ENCODE measurements around the gene SYNM. TPM values are rescaled to one million over a fixed set of nuclear protein-coding genes. Genes with fewer than 3 reads are reported as not detected.

The SYNM gene
- total RNA-seq, 2 donors from 2014 or later: 2.3 to 12.5 TPM

DNA sequence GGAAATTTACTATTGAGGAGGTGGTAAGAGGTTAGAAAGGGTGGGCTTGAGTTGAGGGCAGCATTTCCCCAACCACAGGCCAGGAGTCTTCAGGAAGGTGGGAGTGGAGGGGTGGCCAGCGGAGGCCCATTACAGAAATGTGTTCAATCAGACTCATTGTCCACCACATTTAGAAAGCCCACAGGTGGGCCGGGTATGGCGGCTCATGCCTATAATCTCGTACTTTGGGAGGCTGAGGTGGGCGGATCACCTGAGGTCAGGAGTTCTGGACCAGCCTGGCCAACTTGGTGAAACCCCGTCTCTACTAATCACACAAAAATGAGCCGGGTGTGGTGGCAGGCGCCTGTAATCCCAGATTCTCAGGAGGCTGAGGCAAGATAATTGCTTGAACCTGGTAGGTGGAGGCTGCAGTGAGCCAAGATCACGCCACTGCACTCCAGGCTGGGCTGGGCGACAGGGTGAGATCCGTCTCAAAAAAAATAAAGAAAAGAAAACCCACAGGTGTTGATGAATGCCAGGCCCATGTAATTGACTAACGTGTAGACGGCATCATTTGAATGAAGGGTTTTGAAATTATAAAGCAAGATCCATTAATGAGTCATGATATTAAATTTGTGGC is 12.2 kb upstream of the SYNM start:
- no peak overlapping the region for H3K9ac ChIP-seq (ENCODE audit: extremely low read depth, low read length, poor library complexity, severe bottlenecking)
- Mint-ChIP-seq H3K4me3 (no peak overlapping the region), H3K27me3 (ENCODE audit: insufficient read depth) (peaks cover 10% of the 10 kb centered on the region), H3K27ac (no peak overlapping the region), H3K9me3 (no peaks in the 10 kb centered on the region), H3K4me1 (peaks cover 10% of the 10 kb centered on the region), H3K36me3 (ENCODE audit: low read depth) (no peaks in the 10 kb centered on the region)
- no peaks in the 10 kb centered on the region for H3K36me3 ChIP-seq (ENCODE audit: control insufficient read depth, insufficient read depth, low read length)
- no peak overlapping the region for H3K4me3 ChIP-seq (ENCODE audit: low read length)
- no peak for DNase-seq
- no peaks in the 10 kb centered on the region for H3K9me3 ChIP-seq (ENCODE audit: control insufficient read depth, low read length)
- 92 to 95% methylated on average over 9 to 13 of the region's 13 CpGs for WGBS, 2 experiments (ENCODE audit: insufficient coverage in 1 of 2, insufficient read length in 1 of 2)
- no peak overlapping the region for H3K27ac ChIP-seq (ENCODE audit: low read depth, low read length)
- H3K27me3 ChIP-seq (ENCODE audit: control insufficient read depth, insufficient read depth, low read length, poor library complexity, severe bottlenecking): no peaks in the 10 kb centered on the region
- TF ChIP-seq, protein P1, sequence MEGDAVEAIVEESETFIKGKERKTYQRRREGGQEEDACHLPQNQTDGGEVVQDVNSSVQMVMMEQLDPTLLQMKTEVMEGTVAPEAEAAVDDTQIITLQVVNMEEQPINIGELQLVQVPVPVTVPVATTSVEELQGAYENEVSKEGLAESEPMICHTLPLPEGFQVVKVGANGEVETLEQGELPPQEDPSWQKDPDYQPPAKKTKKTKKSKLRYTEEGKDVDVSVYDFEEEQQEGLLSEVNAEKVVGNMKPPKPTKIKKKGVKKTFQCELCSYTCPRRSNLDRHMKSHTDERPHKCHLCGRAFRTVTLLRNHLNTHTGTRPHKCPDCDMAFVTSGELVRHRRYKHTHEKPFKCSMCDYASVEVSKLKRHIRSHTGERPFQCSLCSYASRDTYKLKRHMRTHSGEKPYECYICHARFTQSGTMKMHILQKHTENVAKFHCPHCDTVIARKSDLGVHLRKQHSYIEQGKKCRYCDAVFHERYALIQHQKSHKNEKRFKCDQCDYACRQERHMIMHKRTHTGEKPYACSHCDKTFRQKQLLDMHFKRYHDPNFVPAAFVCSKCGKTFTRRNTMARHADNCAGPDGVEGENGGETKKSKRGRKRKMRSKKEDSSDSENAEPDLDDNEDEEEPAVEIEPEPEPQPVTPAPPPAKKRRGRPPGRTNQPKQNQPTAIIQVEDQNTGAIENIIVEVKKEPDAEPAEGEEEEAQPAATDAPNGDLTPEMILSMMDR (conservative IDR thresholded peaks at IDR 0.05): no peak
- peaks cover 3% of the 10 kb centered on the region for H3K4me1 ChIP-seq (ENCODE audit: control insufficient read depth, insufficient read depth, low read length)

DNA sequence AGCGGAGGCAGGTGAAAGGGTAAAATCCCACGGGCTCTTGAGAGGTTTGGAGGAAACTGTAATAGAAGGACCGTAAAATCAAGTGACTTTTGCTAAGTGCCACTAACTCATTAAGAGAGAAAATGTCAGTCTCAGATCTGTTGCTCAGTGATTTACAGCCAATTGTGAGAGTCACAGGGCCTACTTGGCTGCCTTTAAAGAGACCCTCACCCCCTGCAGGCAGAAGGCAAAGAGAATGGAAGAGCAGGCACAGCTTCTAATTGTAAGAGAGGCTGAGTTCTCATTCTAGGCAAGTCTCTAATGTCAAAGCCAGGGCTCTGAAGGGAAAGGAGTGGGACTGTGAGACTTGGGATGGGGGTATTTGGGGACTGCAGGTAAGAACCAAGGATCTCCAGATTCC is 9.3 kb upstream of the SYNM start:
- no peaks in the 10 kb centered on the region for H3K36me3 Mint-ChIP-seq (ENCODE audit: low read depth)
- TF ChIP-seq, protein P1 (conservative IDR thresholded peaks at IDR 0.05): peak; percentile 36
- H3K27me3 ChIP-seq (ENCODE audit: control insufficient read depth, insufficient read depth, low read length, poor library complexity, severe bottlenecking): peaks cover 25% of the 10 kb centered on the region
- H3K27ac Mint-ChIP-seq: no peak overlapping the region
- no peak overlapping the region for H3K9ac ChIP-seq (ENCODE audit: extremely low read depth, low read length, poor library complexity, severe bottlenecking)
- DNase-seq: peak; percentile 75
- H3K9me3 ChIP-seq (ENCODE audit: control insufficient read depth, low read length): no peaks in the 10 kb centered on the region
- no peak overlapping the region for H3K4me3 Mint-ChIP-seq
- peaks cover 3% of the 10 kb centered on the region for H3K4me1 ChIP-seq (ENCODE audit: control insufficient read depth, insufficient read depth, low read length)
- no peak overlapping the region for H3K4me3 ChIP-seq (ENCODE audit: low read length)
- H3K27ac ChIP-seq (ENCODE audit: low read depth, low read length): no peak overlapping the region
- peaks cover 37% of the 10 kb centered on the region for H3K27me3 Mint-ChIP-seq (ENCODE audit: insufficient read depth)
- peaks cover 10% of the 10 kb centered on the region for H3K4me1 Mint-ChIP-seq
- H3K9me3 Mint-ChIP-seq: no peaks in the 10 kb centered on the region
- H3K36me3 ChIP-seq (ENCODE audit: control insufficient read depth, insufficient read depth, low read length): no peaks in the 10 kb centered on the region
- 69 to 81% methylated on average over 3 of the region's 3 CpGs for WGBS, 2 experiments (ENCODE audit: insufficient coverage in 1 of 2, insufficient read length in 1 of 2)

DNA sequence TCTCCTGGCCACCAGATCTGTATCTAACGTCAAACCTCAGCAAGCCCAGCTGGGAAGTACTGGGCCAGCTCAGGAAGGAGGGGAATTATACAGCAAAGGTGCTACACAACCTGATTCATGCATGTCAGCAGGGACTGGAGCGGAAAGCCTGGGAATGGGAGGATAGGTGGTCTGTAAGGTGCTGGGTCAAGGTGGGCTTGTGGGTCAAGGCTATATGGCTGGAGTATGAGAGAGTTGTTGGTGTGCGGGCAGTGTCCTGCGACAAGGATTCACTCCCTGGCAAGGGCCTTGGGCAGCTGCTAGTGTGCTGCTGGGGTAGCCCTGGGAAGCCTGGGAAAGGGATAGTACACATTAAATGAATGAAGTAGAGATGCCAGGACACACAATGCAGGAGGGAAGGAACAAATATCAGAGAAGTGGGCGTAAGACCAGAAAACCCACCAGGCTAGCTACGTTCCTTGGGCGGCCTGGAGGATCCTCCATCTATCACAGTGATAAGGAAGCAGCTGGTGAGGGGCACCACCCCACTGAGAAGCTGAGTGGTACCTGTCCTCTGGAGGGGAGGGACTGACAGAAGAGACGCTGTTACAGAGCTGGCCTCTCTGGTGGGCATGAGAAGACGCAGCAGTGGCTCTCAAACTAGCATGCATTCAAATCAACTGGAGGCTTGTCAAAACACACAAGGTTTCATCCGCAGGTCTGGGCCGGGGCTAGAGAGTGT is 8.5 kb upstream of the SYNM start:
- peaks cover 30% of the 10 kb centered on the region for H3K27me3 ChIP-seq (ENCODE audit: control insufficient read depth, insufficient read depth, low read length, poor library complexity, severe bottlenecking)
- WGBS, 2 experiments (ENCODE audit: insufficient coverage in 1 of 2, insufficient read length in 1 of 2): 91 to 96% methylated on average over 7 to 11 of the region's 11 CpGs

More for the DNA sequence above, 8.5 kb upstream of the SYNM start:
- Mint-ChIP-seq H3K4me1 (peaks cover 4% of the 10 kb centered on the region), H3K27ac (no peak overlapping the region), H3K4me3 (no peak overlapping the region), H3K36me3 (ENCODE audit: low read depth) (no peaks in the 10 kb centered on the region), H3K27me3 (ENCODE audit: insufficient read depth) (peaks cover 37% of the 10 kb centered on the region), H3K9me3 (no peaks in the 10 kb centered on the region)
- TF ChIP-seq, protein P1 (conservative IDR thresholded peaks at IDR 0.05): no peak
- Histone ChIP-seq H3K4me1 (ENCODE audit: control insufficient read depth, insufficient read depth, low read length) (peaks cover 3% of the 10 kb centered on the region), H3K9ac (ENCODE audit: extremely low read depth, low read length, poor library complexity, severe bottlenecking) (no peak overlapping the region), H3K9me3 (ENCODE audit: control insufficient read depth, low read length) (no peaks in the 10 kb centered on the region), H3K27ac (ENCODE audit: low read depth, low read length) (no peak overlapping the region), H3K36me3 (ENCODE audit: control insufficient read depth, insufficient read depth, low read length) (no peaks in the 10 kb centered on the region), H3K4me3 (ENCODE audit: low read length) (no peak overlapping the region)
- no peak for DNase-seq

Data from endodermal cell (in vitro differentiated cells).